ENCODE measurements around the gene WNK2. TPM values are rescaled to one million over a fixed set of nuclear protein-coding genes. Genes with fewer than 3 reads are reported as not detected.

WNK2 gene
- total RNA-seq, 1 experiment from 2014 or later = 69.4 TPM

DNA sequence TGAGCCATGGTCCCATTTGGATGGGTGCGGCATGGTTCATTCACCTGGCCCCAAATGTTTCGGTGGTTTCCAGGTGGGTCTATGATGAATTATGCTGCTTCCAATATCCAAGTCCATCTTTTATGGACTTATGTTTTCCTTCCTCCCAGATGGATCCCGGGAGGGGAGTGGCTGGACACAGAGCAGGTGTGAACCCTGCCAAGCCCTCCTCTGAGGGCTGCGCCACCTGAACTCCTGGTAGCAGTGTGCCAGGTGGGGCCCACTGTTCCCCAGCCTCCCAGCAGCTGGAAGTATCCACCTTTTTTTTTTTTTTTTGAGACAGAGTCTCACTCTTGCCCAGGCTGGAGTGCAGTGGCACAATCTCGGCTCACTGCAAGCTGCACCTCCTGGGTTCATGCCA lies 42.9 kb downstream of the WNK2 start:
- Histone ChIP-seq H3K4me2 (ENCODE audit: insufficient read depth, insufficient read length, low read length) (no peak overlapping the region), H2BK12ac (ENCODE audit: insufficient read length, low read depth, low read length) (no peak overlapping the region), H2BK20ac (ENCODE audit: low read depth, low read length, poor library complexity, severe bottlenecking) (no peak overlapping the region), H3K79me2 (ENCODE audit: insufficient read depth, low read length) (no peaks in the 10 kb centered on the region), H3K9ac (ENCODE audit: extremely low read depth, insufficient read length, low read length) (no peak overlapping the region), H3K18ac (ENCODE audit: insufficient read length, low read depth, low read length) (no peak overlapping the region), H3K23ac (ENCODE audit: insufficient read length, low read depth, low read length) (no peak overlapping the region), H2BK5ac (ENCODE audit: insufficient read length, low read length) (no peak overlapping the region), H3K56ac (ENCODE audit: insufficient read length, low read depth, low read length) (no peak overlapping the region), H2BK120ac (ENCODE audit: low read depth, low read length, poor library complexity, severe bottlenecking) (no peak overlapping the region), H3T11ph (ENCODE audit: low read length) (no peak overlapping the region), H3K23me2 (ENCODE audit: insufficient read length, low read depth, low read length, poor library complexity, severe bottlenecking) (no peaks in the 10 kb centered on the region), H2AK5ac (ENCODE audit: insufficient read length, low read length) (no peak overlapping the region), H4K8ac (replicated peaks; ENCODE audit: insufficient read length, low read depth, low read length) (no peak overlapping the region), H3K4ac (ENCODE audit: low read depth, low read length) (no peak overlapping the region), H4K5ac (ENCODE audit: insufficient read length, low read depth, low read length) (no peak overlapping the region), H4K91ac (ENCODE audit: insufficient read length, low read depth, low read length) (no peak overlapping the region), H3K79me1 (ENCODE audit: insufficient read depth, low read depth, low read length, poor library complexity, severe bottlenecking) (no peaks in the 10 kb centered on the region), H2AFZ (ENCODE audit: low read length) (no peak overlapping the region), H3K4me1 (ENCODE audit: insufficient read depth, low read length) (peaks cover 3% of the 10 kb centered on the region; the same call in 1 of the 2 replicates), H4K20me1 (ENCODE audit: control insufficient read depth, insufficient read depth, insufficient read length) (no peaks in the 10 kb centered on the region), H2BK15ac (ENCODE audit: low read depth, low read length) (no peak overlapping the region), H3K14ac (ENCODE audit: insufficient read depth, low read length) (no peak overlapping the region), H3K9me3 (ENCODE audit: control insufficient read depth, low read depth, low read length) (no peaks in the 10 kb centered on the region), H3K27ac (ENCODE audit: insufficient read length, low read depth, low read length) (no peak overlapping the region), H3K27me3 (ENCODE audit: insufficient read depth, low read length) (no peaks in the 10 kb centered on the region)
- no CpG with 5 or more reads among the region's 5 CpGs for whole genome bisulfite sequencing (ENCODE audit: extremely low coverage, insufficient read length, low lambda C conversion rate)
- TF ChIP-seq, protein P1, sequence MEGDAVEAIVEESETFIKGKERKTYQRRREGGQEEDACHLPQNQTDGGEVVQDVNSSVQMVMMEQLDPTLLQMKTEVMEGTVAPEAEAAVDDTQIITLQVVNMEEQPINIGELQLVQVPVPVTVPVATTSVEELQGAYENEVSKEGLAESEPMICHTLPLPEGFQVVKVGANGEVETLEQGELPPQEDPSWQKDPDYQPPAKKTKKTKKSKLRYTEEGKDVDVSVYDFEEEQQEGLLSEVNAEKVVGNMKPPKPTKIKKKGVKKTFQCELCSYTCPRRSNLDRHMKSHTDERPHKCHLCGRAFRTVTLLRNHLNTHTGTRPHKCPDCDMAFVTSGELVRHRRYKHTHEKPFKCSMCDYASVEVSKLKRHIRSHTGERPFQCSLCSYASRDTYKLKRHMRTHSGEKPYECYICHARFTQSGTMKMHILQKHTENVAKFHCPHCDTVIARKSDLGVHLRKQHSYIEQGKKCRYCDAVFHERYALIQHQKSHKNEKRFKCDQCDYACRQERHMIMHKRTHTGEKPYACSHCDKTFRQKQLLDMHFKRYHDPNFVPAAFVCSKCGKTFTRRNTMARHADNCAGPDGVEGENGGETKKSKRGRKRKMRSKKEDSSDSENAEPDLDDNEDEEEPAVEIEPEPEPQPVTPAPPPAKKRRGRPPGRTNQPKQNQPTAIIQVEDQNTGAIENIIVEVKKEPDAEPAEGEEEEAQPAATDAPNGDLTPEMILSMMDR (conservative IDR thresholded peaks at IDR 0.05) = no peak
- DNase-seq = no peak
- H3K36me3 Mint-ChIP-seq (ENCODE audit: insufficient read depth in 1 of 3, low read depth in 3 of 3) = peaks cover 0 to 4% (median 2%) of the 10 kb centered on the region in 3 experiments; a peak in 3 of 7 replicates
- H3K9me3 Mint-ChIP-seq = no peaks in the 10 kb centered on the region
- H3K27ac Mint-ChIP-seq = no peak overlapping the region
- no peak overlapping the region for H3K4me3 Mint-ChIP-seq
- no peaks in the 10 kb centered on the region for H3K27me3 Mint-ChIP-seq (ENCODE audit: low read depth)
- H3K4me1 Mint-ChIP-seq = peaks cover 17 to 21% of the 10 kb centered on the region in 2 experiments

Measured in H9 (cell line).